Measurements from ENCODE around the gene RBP4.
A peak's percentile ranks its signal among the peaks of the same experiment; 100 is the strongest.

RBP4 gene

DNA sequence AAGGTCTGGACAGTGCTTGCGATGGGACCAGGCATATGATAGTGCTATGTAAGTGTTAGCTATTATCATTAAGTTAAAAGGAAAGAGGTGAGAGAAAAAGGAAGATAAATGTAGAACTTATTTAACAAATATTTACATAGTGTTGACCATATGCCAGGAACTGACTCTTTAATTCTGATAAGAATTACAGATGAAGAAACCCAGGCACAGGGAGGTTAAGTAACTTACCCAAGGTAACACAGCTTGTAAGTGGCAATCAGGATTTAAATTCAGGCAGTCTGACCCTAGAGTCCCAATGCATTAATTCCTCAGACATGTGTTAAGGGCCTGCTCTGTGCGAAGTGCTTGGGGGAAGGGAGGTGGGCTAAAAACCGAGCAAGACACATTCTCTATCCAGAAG lies 23.5 kb downstream of the RBP4 start:
- H3K27me3 ChIP-seq (ENCODE audit: insufficient read depth, low read length, poor library complexity) = no peaks in the 10 kb centered on the region

DNA sequence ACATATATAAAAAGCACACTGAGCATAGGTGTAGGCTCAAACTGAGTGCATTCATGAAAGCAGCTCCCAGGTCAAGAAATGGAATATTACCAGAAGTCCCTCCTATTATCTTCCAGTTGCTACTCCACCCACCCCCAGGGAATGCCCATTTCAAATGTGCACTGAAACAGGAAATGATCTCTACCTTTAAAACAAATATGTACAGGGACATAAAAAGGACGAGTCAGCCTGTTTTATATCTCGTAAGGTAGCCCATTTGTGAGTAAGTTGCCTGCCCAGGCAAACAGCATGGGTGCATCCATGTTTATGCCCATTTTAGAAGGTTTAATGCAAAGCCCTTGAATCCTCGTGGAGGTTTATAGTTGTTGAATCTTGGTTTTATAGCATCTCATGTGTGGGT lies 24.1 kb downstream of the RBP4 start:
- Histone ChIP-seq H2BK15ac (replicated peaks; ENCODE audit: low read depth) (no peak overlapping the region), H3K4me1 (ENCODE audit: control insufficient read depth, low read depth, low read length) (peaks cover 10% of the 10 kb centered on the region), H3K27ac (ENCODE audit: low read depth, low read length) (no peak overlapping the region), H3K4me3 (ENCODE audit: low read length) (no peak overlapping the region), H2AK5ac (ENCODE audit: low read length) (no peak overlapping the region), H4K8ac (ENCODE audit: low read depth, low read length) (no peak overlapping the region), H3K56ac (ENCODE audit: low read length) (no peak overlapping the region), H3K9ac (ENCODE audit: low read length) (no peak overlapping the region), H3K23ac (ENCODE audit: low read length) (no peak overlapping the region), H3K4ac (ENCODE audit: low read depth, low read length) (no peak overlapping the region), H3K27me3 (ENCODE audit: insufficient read depth, low read length, poor library complexity) (no peaks in the 10 kb centered on the region), H3K79me1 (ENCODE audit: low read length) (no peaks in the 10 kb centered on the region), H3K79me2 (ENCODE audit: control insufficient read depth, insufficient read depth, low read length) (no peaks in the 10 kb centered on the region), H2BK5ac (ENCODE audit: low read length) (no peak overlapping the region), H2BK120ac (ENCODE audit: low read depth, low read length) (no peak overlapping the region), H3K36me3 (ENCODE audit: control insufficient read depth, insufficient read depth, low read length) (no peaks in the 10 kb centered on the region), H4K5ac (ENCODE audit: low read length) (no peak overlapping the region), H3K18ac (ENCODE audit: low read length) (no peak overlapping the region), H3K4me2 (ENCODE audit: low read length) (no peak overlapping the region)
- no CpG with 5 or more reads among the region's 3 CpGs for WGBS (ENCODE audit: extremely low coverage, insufficient coverage, low lambda C conversion rate)
- DNase-seq = no peak

More for the DNA sequence above, 23.5 kb downstream of the RBP4 start:
- Histone ChIP-seq H2BK120ac (ENCODE audit: low read depth, low read length) (no peak overlapping the region), H3K9ac (ENCODE audit: low read length) (no peak overlapping the region), H3K23ac (ENCODE audit: low read length) (no peak overlapping the region), H2BK5ac (ENCODE audit: low read length) (no peak overlapping the region), H3K18ac (ENCODE audit: low read length) (no peak overlapping the region), H3K36me3 (ENCODE audit: control insufficient read depth, insufficient read depth, low read length) (no peaks in the 10 kb centered on the region), H2BK15ac (replicated peaks; ENCODE audit: low read depth) (no peak overlapping the region), H3K4me1 (ENCODE audit: control insufficient read depth, low read depth, low read length) (peaks cover 6% of the 10 kb centered on the region), H3K27ac (ENCODE audit: low read depth, low read length) (no peak overlapping the region), H2AK5ac (ENCODE audit: low read length) (no peak overlapping the region), H3K4me3 (ENCODE audit: low read length) (no peak overlapping the region), H3K79me1 (ENCODE audit: low read length) (no peaks in the 10 kb centered on the region), H3K79me2 (ENCODE audit: control insufficient read depth, insufficient read depth, low read length) (no peaks in the 10 kb centered on the region), H4K8ac (ENCODE audit: low read depth, low read length) (no peak overlapping the region), H4K5ac (ENCODE audit: low read length) (no peak overlapping the region), H3K4ac (ENCODE audit: low read depth, low read length) (no peak overlapping the region), H3K56ac (ENCODE audit: low read length) (no peak overlapping the region), H3K4me2 (ENCODE audit: low read length) (no peak overlapping the region)
- no peak for DNase-seq
- WGBS (ENCODE audit: extremely low coverage, insufficient coverage, low lambda C conversion rate) = no CpG with 5 or more reads among the region's 3 CpGs

DNA sequence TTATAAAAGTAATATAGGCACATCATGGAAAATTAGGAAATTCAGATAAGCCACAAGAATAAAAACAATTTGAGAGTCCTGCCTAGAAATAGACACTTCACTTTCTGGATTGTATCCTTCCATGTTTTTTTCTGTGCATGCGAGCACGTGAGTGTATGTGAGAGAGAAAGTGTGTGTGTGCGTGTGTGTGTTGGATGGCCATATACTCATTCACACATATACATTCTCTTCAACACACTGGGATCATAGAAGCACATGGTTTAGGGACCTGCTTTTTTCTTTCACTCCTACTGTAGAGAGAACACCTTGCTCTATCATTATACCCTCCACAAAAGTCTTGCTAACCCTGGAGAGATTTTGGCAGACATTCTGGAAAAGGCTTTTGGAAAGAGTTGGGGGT lies 27.1 kb downstream of the RBP4 start:
- H3K56ac ChIP-seq (ENCODE audit: low read length) = no peak overlapping the region
- H2AK5ac ChIP-seq (ENCODE audit: low read length) = no peak overlapping the region
- no peaks in the 10 kb centered on the region for H3K36me3 ChIP-seq (ENCODE audit: control insufficient read depth, insufficient read depth, low read length)
- no peak overlapping the region for H2BK15ac ChIP-seq (replicated peaks; ENCODE audit: low read depth)
- no peak overlapping the region for H4K5ac ChIP-seq (ENCODE audit: low read length)
- WGBS (ENCODE audit: extremely low coverage, insufficient coverage, low lambda C conversion rate) = no CpG with 5 or more reads among the region's 3 CpGs
- H3K79me1 ChIP-seq (ENCODE audit: low read length) = no peaks in the 10 kb centered on the region
- H3K4me2 ChIP-seq (ENCODE audit: low read length) = no peak overlapping the region
- no peak overlapping the region for H3K9ac ChIP-seq (ENCODE audit: low read length)
- no peak overlapping the region for H2BK120ac ChIP-seq (ENCODE audit: low read depth, low read length)
- no peak overlapping the region for H2BK5ac ChIP-seq (ENCODE audit: low read length)
- no peaks in the 10 kb centered on the region for H3K79me2 ChIP-seq (ENCODE audit: control insufficient read depth, insufficient read depth, low read length)
- H3K27ac ChIP-seq (ENCODE audit: low read depth, low read length) = no peak overlapping the region
- H3K27me3 ChIP-seq (ENCODE audit: insufficient read depth, low read length, poor library complexity) = peaks cover 3% of the 10 kb centered on the region
- H3K4ac ChIP-seq (ENCODE audit: low read depth, low read length) = no peak overlapping the region
- H4K8ac ChIP-seq (ENCODE audit: low read depth, low read length) = no peak overlapping the region
- no peak overlapping the region for H3K23ac ChIP-seq (ENCODE audit: low read length)
- no peak overlapping the region for H3K18ac ChIP-seq (ENCODE audit: low read length)
- peaks cover 10% of the 10 kb centered on the region for H3K4me1 ChIP-seq (ENCODE audit: control insufficient read depth, low read depth, low read length)
- no peak for DNase-seq
- no peak overlapping the region for H3K4me3 ChIP-seq (ENCODE audit: low read length)

DNA sequence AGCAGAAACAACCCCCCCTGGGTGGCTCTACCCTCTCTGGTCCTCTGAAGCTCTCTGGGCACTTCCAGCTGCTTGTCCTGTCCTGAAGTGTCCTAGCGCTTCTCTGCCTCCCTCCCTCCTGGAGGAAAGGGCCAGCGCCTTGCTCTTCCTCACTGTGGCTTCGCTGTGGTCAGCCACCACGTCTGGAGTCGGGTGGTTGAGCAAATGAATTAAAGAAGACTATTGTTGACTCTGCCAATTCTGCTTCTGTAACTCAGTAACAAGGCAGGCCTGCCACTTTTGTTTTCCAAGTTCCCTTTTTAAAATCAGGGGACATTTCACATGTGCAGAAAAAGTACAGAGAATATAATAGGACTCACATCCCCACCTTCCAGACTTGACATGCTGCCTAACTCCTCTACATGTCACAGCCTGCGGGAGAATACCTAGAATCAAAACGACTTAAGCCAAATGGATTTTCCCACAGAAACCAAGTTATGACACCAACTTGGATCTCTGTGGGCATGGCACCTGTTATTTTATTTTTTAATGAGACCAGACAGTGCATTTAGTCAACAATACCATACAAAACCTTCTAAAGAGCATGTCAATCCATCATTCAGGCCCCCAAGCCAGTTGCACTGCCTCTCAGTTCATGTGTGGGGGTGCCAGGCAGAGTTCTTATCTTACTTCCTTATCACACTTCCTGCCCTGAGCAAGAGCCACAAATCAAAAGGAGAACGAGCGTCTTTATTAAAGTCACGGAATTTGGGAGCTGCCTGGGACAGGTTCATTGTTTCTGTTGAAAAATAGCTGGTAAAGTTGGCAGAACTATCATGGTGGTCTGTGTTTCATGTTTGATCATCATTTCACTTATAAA lies 27.8 kb downstream of the RBP4 start:
- H3K27me3 ChIP-seq (ENCODE audit: insufficient read depth, low read length, poor library complexity) = peaks cover 8% of the 10 kb centered on the region
- H3K79me2 ChIP-seq (ENCODE audit: control insufficient read depth, insufficient read depth, low read length) = no peaks in the 10 kb centered on the region
- no peak overlapping the region for H3K4me2 ChIP-seq (ENCODE audit: low read length)
- H2AK5ac ChIP-seq (ENCODE audit: low read length) = no peak overlapping the region
- peaks cover 10% of the 10 kb centered on the region for H3K4me1 ChIP-seq (ENCODE audit: control insufficient read depth, low read depth, low read length)
- H3K18ac ChIP-seq (ENCODE audit: low read length) = no peak overlapping the region
- H2BK120ac ChIP-seq (ENCODE audit: low read depth, low read length) = no peak overlapping the region
- no peaks in the 10 kb centered on the region for H3K36me3 ChIP-seq (ENCODE audit: control insufficient read depth, insufficient read depth, low read length)
- no peak overlapping the region for H3K23ac ChIP-seq (ENCODE audit: low read length)
- H3K9ac ChIP-seq (ENCODE audit: low read length) = no peak overlapping the region
- no CpG with 5 or more reads among the region's 10 CpGs for WGBS (ENCODE audit: extremely low coverage, insufficient coverage, low lambda C conversion rate)
- no peak overlapping the region for H2BK15ac ChIP-seq (replicated peaks; ENCODE audit: low read depth)
- H3K4me3 ChIP-seq (ENCODE audit: low read length) = no peak overlapping the region
- no peaks in the 10 kb centered on the region for H3K79me1 ChIP-seq (ENCODE audit: low read length)
- DNase-seq = no peak
- no peak overlapping the region for H4K5ac ChIP-seq (ENCODE audit: low read length)
- H3K27ac ChIP-seq (ENCODE audit: low read depth, low read length) = no peak overlapping the region
- H3K56ac ChIP-seq (ENCODE audit: low read length) = no peak overlapping the region
- H3K4ac ChIP-seq (ENCODE audit: low read depth, low read length) = no peak overlapping the region
- no peak overlapping the region for H2BK5ac ChIP-seq (ENCODE audit: low read length)
- no peak overlapping the region for H4K8ac ChIP-seq (ENCODE audit: low read depth, low read length)

DNA sequence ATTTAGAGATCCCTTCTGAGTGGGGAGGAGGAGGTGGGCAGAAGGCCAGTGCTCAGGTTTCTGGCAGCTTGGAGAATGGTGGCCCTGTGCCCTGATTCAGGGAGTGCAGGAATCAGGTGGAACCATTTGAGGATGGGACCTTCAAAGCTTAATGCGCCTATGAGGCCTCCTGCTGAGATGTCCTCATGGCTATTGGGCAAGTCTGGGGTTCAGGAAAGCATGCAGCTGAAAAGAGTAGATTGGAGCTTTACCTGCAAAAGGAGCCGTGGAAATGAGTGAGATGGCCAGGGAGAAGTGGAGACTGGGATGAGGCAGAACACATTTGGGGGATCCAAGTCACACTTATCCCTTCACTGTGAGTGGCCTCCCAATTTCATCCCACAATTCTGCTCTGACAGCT lies 28.4 kb downstream of the RBP4 start:
- H3K4me3 ChIP-seq (ENCODE audit: low read length) = no peak overlapping the region
- no peak overlapping the region for H2BK120ac ChIP-seq (ENCODE audit: low read depth, low read length)
- no peak overlapping the region for H3K9ac ChIP-seq (ENCODE audit: low read length)
- peaks cover 10% of the 10 kb centered on the region for H3K4me1 ChIP-seq (ENCODE audit: control insufficient read depth, low read depth, low read length)
- H3K27ac ChIP-seq (ENCODE audit: low read depth, low read length) = no peak overlapping the region
- H3K4ac ChIP-seq (ENCODE audit: low read depth, low read length) = no peak overlapping the region
- no peak overlapping the region for H3K18ac ChIP-seq (ENCODE audit: low read length)
- no peak overlapping the region for H3K56ac ChIP-seq (ENCODE audit: low read length)
- no CpG with 5 or more reads among the region's 2 CpGs for WGBS (ENCODE audit: extremely low coverage, insufficient coverage, low lambda C conversion rate)
- H4K5ac ChIP-seq (ENCODE audit: low read length) = no peak overlapping the region
- H2AK5ac ChIP-seq (ENCODE audit: low read length) = no peak overlapping the region
- H2BK15ac ChIP-seq (replicated peaks; ENCODE audit: low read depth) = no peak overlapping the region
- H2BK5ac ChIP-seq (ENCODE audit: low read length) = no peak overlapping the region
- DNase-seq = no peak
- no peaks in the 10 kb centered on the region for H3K79me2 ChIP-seq (ENCODE audit: control insufficient read depth, insufficient read depth, low read length)
- H3K79me1 ChIP-seq (ENCODE audit: low read length) = no peaks in the 10 kb centered on the region
- H3K36me3 ChIP-seq (ENCODE audit: control insufficient read depth, insufficient read depth, low read length) = no peaks in the 10 kb centered on the region
- no peak overlapping the region for H3K4me2 ChIP-seq (ENCODE audit: low read length)
- H3K27me3 ChIP-seq (ENCODE audit: insufficient read depth, low read length, poor library complexity) = peaks cover 15% of the 10 kb centered on the region
- no peak overlapping the region for H3K23ac ChIP-seq (ENCODE audit: low read length)
- H4K8ac ChIP-seq (ENCODE audit: low read depth, low read length) = no peak overlapping the region

DNA sequence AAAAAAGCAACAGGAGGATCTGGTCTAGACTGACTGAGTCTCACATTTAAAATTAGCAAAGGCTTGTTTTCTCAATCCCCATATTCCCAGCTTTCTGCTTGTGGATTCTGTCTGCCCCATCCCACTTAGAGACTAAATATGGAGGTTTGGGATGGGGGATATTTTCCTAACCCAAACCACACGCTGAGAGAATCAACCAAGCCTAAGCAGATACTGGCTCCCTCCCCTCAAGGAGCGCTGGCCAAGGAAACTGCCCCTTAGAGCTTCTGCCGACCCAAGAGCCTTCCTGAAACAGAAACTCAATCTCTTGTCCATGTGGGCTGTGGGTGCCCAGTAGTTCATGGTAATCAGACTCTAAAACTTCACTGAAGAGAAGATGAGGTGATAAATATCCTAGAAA lies 30.7 kb downstream of the RBP4 start:
- Histone ChIP-seq H3K79me1 (ENCODE audit: low read length) (no peaks in the 10 kb centered on the region), H3K23ac (ENCODE audit: low read length) (no peak overlapping the region), H2AK5ac (ENCODE audit: low read length) (no peak overlapping the region), H3K27me3 (ENCODE audit: insufficient read depth, low read length, poor library complexity) (peaks cover 29% of the 10 kb centered on the region), H3K4me1 (ENCODE audit: control insufficient read depth, low read depth, low read length) (peaks cover 10% of the 10 kb centered on the region), H2BK5ac (ENCODE audit: low read length) (no peak overlapping the region), H3K18ac (ENCODE audit: low read length) (no peak overlapping the region), H2BK15ac (replicated peaks; ENCODE audit: low read depth) (no peak overlapping the region), H3K56ac (ENCODE audit: low read length) (no peak overlapping the region), H4K5ac (ENCODE audit: low read length) (no peak overlapping the region), H3K27ac (ENCODE audit: low read depth, low read length) (no peak overlapping the region), H3K79me2 (ENCODE audit: control insufficient read depth, insufficient read depth, low read length) (no peaks in the 10 kb centered on the region), H2BK120ac (ENCODE audit: low read depth, low read length) (no peak overlapping the region), H3K4me2 (ENCODE audit: low read length) (no peak overlapping the region), H4K8ac (ENCODE audit: low read depth, low read length) (no peak overlapping the region), H3K9ac (ENCODE audit: low read length) (no peak overlapping the region), H3K4me3 (ENCODE audit: low read length) (no peak overlapping the region), H3K4ac (ENCODE audit: low read depth, low read length) (no peak overlapping the region), H3K36me3 (ENCODE audit: control insufficient read depth, insufficient read depth, low read length) (no peaks in the 10 kb centered on the region)
- no CpG with 5 or more reads among the region's 3 CpGs for WGBS (ENCODE audit: extremely low coverage, insufficient coverage, low lambda C conversion rate)
- DNase-seq = peak; percentile 54
